GM21423 (cell line): ENCODE measurements around the gene KIAA0825.

Experiments used
- ATAC-seq: cut with Tn5 transposase; IDR thresholded peaks from one replicate; pipeline ENCODE4 v1.9.1; 2021; ENCODE audit warnings: mild to moderate bottlenecking, moderate library complexity; ENCODE audit not compliant: unreplicated experiment

KIAA0825 gene

GRCh38 chr5:94263068-94263467 is 355.3 kb downstream of the KIAA0825 start:
- ATAC-seq: no peak

GRCh38 chr5:94260096-94260495 is 358.3 kb downstream of the KIAA0825 start:
- ATAC-seq: no peak

DNA sequence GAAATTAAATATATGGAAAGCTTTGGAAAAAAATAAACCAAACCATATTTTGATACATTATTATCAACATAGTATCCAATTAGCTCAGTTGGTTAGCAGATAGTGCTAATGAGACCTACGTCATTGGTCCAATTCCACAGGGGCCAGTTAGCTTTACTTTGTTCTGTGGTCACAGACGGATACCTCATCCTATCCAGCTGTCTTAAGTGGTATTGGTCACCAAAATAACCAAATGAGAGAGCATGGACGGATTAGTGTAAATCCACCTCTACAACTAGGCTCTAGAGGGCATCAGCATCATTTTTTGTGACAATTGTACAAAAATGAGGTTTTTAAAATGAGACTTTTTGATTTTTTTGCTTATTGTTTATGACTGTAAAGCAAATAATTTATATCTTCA is 364.2 kb downstream of the KIAA0825 start:
- no peak for ATAC-seq

DNA sequence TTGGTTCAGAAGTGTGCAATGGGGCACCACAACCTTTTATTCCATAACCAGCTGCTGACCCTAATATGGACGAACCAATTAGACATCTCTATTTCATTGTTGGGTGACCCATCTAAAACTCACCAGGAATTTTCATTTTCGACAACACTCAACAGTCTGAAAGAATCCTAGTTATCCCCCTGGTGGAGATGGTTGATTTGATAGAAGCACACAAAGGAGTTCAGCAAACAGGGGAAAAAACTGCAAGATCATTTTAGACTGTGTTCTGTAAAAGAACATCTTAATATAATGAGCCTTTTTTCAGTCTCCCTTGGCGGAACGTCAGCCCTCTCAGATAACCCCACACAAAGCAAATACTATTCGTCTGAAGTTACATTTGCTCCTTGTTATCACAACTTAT is 367.4 kb downstream of the KIAA0825 start:
- no peak for ATAC-seq

- no peak for ATAC-seq
These were observed 369.0 kb downstream of the KIAA0825 start for GRCh38 chr5:94249430-94249829.

- no peak for ATAC-seq
These were observed 370.1 kb downstream of the KIAA0825 start for GRCh38 chr5:94248175-94248875.

GRCh38 chr5:94245608-94246007 is 372.8 kb downstream of the KIAA0825 start:
- ATAC-seq: no peak

GRCh38 chr5:94244921-94245320 is 373.5 kb downstream of the KIAA0825 start:
- no peak for ATAC-seq

GRCh38 chr5:94243612-94244011 is 374.8 kb downstream of the KIAA0825 start:
- no peak for ATAC-seq

DNA sequence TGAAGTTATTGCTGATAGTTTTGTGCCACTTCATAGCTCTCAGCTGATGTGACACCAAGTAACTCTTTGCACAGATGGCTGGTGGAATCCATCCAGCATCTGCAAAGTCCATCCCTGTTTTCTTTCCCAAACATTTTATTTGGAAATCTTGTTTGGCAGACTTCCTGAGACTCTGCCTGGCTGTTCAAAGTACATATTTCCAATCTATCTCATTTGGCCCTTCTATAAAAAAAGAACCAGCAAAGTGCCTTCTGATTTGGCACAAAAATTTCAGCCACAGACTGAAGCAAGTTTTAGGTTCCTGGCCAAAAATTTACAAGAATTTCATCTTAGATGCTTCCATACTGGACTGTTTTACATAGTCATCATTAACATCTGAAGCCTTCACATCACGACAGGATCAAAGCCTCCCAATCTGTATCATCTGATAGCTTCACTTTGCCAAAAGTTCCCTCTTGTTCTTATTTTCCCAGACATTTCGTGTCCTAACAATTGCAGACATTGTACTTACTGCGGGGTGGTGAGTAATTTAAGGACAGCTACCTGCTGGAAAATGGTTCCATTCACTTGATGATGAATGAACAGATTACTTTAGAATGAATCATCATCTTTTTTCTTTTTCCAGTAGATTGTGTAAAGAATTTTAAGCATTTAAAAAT is 377.3 kb downstream of the KIAA0825 start:
- no peak for ATAC-seq

- no peak for ATAC-seq
These were observed 377.8 kb downstream of the KIAA0825 start for GRCh38 chr5:94240596-94240992.

GRCh38 chr5:94240134-94240533 is 378.3 kb downstream of the KIAA0825 start:
- ATAC-seq: no peak

- no peak for ATAC-seq
These were observed 379.1 kb downstream of the KIAA0825 start for GRCh38 chr5:94239266-94239665.

GRCh38 chr5:94234987-94235386 is 383.4 kb downstream of the KIAA0825 start:
- no peak for ATAC-seq

DNA sequence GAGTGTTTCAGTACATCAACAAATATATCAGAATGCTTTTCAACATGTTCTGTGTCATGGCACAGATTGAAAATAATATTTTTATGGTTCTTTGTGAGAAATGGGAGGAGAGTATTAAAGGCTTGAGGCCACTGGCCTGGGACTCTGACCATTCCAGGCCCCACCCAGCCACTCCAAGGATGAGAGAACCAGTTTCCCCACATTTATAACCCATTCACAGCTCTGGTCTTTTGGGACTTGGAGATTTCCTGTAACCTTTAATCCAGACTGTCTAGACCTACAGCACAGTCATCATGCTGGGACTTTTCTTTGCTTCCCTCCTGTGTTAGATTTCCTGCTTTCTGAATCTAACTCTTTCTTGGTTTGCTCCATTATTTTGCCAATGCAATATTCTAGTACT is 389.6 kb downstream of the KIAA0825 start:
- ATAC-seq: no peak

DNA sequence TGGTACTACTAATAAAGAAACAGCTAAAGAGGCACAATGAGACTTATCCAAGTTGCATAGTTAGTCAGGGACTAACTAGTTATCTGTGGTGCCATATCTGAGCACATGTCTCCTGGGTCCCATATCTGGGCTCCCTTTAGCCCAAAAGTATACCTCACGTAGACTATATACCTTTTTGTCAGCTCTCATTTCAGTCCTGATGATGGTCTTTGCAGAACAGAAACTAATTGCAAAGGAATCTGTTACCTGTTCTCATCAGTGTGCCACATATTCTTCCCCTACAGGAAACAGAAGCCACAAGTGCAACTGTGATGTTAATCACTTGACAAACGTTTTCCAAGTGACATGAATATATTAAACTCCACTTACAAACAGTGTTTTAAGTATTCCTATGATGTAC is 395.2 kb downstream of the KIAA0825 start:
- ATAC-seq: peak; percentile 48

DNA sequence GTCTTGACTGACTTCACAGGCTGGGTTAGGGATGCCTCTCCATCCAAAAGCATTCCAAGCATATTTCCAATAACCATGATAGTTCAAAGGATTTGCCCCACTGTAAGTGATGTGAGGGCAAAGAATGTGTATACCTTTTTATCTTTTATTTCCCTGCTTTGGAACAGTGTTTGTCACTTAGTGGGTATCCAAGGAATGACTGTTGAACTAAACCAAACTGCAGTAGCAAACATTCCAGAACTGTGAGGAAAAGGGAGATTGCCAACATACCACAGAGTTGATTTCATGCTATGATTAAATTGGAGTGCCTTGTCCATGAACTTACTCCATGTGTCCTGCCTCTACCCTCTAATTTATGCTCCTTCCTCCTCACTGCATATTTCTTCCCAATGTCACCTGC is 400.0 kb downstream of the KIAA0825 start:
- no peak for ATAC-seq

DNA sequence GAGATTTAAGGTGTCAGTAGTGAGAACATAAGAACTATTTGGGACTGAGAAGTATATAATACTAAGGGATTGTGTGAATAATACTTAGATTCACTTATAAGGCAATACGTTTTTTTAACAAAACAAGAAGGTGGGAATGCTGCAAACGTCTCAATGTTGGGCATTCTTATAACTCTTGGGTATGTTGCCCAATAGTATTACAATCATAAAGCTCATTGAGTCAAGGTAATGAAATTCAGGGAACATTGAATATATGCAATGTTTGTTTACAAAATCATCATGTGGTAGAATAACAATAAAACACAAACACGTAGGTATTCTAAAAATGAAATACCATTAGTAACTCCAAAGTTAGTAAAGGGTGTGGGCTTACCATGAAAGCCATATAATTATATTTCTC is 400.7 kb downstream of the KIAA0825 start:
- no peak for ATAC-seq

DNA sequence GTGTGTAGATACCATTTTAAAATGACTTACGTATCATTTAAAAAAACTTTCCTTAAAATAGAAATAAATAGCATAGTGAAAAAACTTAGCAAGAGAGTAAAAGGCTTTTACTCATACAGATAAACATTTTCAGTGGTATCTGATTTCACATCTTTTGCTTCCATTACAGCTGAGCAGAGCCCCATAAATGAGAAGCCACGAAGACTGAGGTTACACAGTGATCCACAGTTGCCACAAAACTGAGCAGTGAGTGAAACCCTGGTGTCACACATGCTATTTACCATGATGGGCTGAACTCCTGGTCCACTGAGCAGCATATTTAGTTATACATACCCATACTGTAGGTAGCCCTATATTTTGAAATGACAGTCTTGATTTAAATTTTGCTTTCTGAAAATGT is 401.2 kb downstream of the KIAA0825 start:
- ATAC-seq: no peak

DNA sequence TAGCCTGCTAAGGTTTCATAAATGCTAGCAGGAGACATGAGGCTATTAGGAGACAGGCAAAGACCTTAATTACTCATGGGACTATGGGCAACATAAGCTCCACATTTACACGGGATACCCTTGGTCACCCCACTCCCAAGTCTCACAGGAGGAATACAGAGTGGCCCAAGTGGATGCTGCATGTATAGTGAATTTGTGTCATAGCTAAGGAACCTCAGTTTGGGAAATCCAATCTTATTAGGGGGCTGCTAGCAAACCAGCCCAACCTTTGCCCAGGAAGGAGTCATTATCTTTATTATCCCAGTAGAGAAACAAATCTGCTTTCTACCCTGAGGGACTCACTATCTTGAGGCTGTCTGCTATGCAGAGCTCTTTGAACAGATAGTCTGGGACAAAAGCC is 405.9 kb downstream of the KIAA0825 start:
- no peak for ATAC-seq

DNA sequence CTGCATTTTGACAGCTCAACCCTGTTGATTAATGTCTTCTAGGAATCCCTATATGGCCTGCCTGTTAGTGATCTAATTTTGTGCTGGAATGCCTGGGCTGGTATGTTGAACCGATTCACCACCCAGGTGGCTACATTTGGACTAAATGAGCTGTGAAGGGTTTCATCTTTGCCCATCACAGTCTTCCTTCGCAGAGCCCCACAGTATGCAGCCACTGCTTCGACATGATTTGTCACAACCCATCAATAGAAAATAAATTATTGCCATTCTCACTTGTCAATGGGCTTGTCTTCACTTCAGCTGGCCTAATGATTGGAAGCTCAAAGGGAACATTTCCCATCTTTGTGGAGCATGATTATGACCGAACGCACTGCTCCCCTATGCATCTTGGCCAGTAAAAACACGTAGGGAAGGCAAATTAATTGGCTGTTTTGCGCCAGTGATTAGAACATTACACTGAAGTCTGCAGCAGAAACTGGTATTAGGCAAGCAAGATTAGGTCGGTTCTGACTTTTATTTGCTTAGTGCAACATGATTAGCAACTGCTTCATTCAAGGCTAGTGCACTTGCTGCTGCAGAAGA is 408.5 kb downstream of the KIAA0825 start:
- no peak for ATAC-seq

GRCh38 chr5:94209272-94209671 is 409.1 kb downstream of the KIAA0825 start:
- ATAC-seq: no peak
